Measurements from ENCODE around the gene DHRS9.
"Not testable (repeated sequence)": the region's sequence is repeated elsewhere in the genome, so short reads cannot be mapped to it uniquely, and the experiment has no call there.

DHRS9 gene

DNA sequence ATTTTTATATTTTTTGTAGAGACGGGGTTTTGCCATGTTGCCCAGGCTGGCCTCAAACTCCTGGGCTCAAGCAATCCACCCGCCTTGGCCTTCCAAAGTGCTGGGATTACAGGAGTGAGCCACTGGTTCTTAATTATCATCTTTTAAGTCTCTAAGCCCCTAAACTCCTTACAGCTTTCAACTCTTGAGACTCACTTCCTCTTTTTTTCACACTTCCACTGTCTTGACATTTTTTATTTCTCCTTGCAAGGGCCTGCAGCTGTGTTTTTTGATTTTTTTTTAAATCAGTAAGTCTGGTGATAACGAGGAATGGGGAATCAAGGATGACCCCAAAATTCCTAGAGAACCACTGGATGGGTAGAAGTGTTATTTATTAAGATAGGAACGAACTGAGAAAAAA, 29.7 kb upstream of the DHRS9 start:
- peaks cover 0 to 6% of the 10 kb centered on the region in 2 donors for H3K9me3 ChIP-seq (ENCODE audit: control insufficient read depth in 2 of 2, low read length in 2 of 2)
- no peak overlapping the region for H3K4me3 ChIP-seq (ENCODE audit: low read length in 2 of 2)
- no peak overlapping the region for H3K27ac ChIP-seq (ENCODE audit: low read length)
- H3K27me3 ChIP-seq (ENCODE audit: control insufficient read depth in 1 of 2, insufficient read depth in 2 of 2, low read length in 2 of 2) = no peaks in the 10 kb centered on the region
- no peaks in the 10 kb centered on the region for H3K36me3 ChIP-seq (ENCODE audit: control insufficient read depth in 2 of 2, insufficient read depth in 2 of 2, low read length in 2 of 2)
- no peaks in the 10 kb centered on the region for H3K4me1 ChIP-seq (ENCODE audit: control insufficient read depth, insufficient read depth, low read length)
- H3K9ac ChIP-seq (ENCODE audit: low read length in 2 of 2) = no peak overlapping the region

DNA sequence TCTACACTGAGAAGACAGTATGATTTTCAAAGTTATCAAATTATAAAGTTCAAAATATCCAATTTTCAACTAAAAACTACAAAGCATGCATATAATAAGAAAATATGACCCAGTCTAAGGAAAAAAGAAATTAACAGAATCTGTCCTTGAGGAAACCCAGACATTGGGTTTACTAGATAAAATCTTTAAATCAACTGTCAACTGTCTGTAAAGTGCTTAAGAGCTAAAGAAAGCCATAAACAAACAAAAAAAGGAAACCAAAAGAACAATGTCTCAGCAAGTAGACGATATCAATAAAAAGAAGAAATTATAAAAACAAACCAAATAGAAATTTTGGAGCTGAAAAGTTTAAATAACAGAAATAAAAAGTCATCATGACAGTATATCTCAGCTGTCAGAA, 27.8 kb upstream of the DHRS9 start:
- no peaks in the 10 kb centered on the region for H3K36me3 ChIP-seq (ENCODE audit: control insufficient read depth in 2 of 2, insufficient read depth in 2 of 2, low read length in 2 of 2)
- H3K27me3 ChIP-seq (ENCODE audit: control insufficient read depth in 1 of 2, insufficient read depth in 2 of 2, low read length in 2 of 2) = no peaks in the 10 kb centered on the region
- H3K4me3 ChIP-seq (ENCODE audit: low read length in 2 of 2) = no peak overlapping the region
- H3K27ac ChIP-seq (ENCODE audit: low read length) = no peak overlapping the region
- no peak overlapping the region for H3K9ac ChIP-seq (ENCODE audit: low read length in 2 of 2)
- H3K4me1 ChIP-seq (ENCODE audit: control insufficient read depth, insufficient read depth, low read length) = no peaks in the 10 kb centered on the region
- H3K9me3 ChIP-seq (ENCODE audit: control insufficient read depth in 2 of 2, low read length in 2 of 2) = peaks cover 0 to 10% of the 10 kb centered on the region in 2 donors

DNA sequence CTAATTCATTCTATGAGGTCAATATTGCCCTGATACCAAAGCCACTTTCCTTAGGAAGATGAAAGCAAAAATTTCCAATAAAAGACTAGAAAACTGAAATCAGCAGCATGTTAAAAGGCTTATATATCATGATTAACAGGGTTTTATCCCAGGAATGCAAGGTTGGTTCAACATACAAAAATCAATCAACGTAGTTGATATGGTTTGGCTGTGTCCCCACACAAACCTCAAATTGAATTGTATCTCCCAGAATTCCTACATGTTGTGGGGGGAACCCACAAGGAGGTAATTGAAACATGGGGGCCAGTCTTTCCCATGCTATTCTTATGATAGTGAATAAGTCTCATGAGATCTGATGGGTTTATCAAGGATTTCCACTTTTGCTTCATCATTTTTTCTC, 26.5 kb upstream of the DHRS9 start:
- H3K36me3 ChIP-seq (ENCODE audit: control insufficient read depth in 2 of 2, insufficient read depth in 2 of 2, low read length in 2 of 2) = no peaks in the 10 kb centered on the region
- H3K9me3 ChIP-seq (ENCODE audit: control insufficient read depth in 2 of 2, low read length in 2 of 2) = peaks cover 0 to 13% of the 10 kb centered on the region in 2 donors
- no peak overlapping the region for H3K9ac ChIP-seq (ENCODE audit: low read length in 2 of 2)
- no peak overlapping the region for H3K4me3 ChIP-seq (ENCODE audit: low read length in 2 of 2)
- H3K27ac ChIP-seq (ENCODE audit: low read length) = no peak overlapping the region
- H3K27me3 ChIP-seq (ENCODE audit: control insufficient read depth in 1 of 2, insufficient read depth in 2 of 2, low read length in 2 of 2) = no peaks in the 10 kb centered on the region
- no peaks in the 10 kb centered on the region for H3K4me1 ChIP-seq (ENCODE audit: control insufficient read depth, insufficient read depth, low read length)

DNA sequence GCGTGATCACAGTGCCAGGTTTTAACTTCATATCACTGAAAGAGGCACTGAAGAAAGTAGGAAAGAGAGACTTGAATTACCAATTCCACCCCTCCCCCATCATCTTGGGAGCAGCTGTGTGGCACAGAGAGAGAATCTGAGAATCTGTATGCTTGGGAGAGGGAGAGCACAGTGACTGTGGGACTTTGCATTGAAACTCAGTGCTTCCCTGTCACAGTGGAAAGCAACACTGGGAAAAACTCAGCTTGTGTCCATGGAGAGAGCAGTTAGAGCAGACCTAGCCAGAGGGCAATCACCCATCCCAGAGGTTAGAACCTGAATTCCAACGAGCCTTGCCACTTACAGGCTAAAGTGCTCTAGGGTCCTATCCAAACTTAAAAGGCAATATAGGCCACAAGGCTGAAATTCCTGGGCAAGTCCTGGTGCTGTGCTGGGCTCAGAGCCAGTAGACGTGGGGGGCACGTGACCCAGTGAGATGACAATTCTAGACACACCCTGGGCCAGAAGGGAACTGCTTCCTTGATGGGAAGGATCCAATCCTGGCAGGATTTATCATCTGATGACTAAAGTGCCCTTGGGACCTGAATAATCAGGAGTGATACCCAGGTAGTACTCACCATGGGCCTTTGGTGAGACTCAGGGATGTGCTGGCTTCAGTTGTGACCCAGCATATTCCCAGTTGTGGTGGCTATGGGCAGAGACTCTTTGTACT, 22.8 kb upstream of the DHRS9 start:
- no peaks in the 10 kb centered on the region for H3K36me3 ChIP-seq (ENCODE audit: control insufficient read depth in 2 of 2, insufficient read depth in 2 of 2, low read length in 2 of 2)

DNA sequence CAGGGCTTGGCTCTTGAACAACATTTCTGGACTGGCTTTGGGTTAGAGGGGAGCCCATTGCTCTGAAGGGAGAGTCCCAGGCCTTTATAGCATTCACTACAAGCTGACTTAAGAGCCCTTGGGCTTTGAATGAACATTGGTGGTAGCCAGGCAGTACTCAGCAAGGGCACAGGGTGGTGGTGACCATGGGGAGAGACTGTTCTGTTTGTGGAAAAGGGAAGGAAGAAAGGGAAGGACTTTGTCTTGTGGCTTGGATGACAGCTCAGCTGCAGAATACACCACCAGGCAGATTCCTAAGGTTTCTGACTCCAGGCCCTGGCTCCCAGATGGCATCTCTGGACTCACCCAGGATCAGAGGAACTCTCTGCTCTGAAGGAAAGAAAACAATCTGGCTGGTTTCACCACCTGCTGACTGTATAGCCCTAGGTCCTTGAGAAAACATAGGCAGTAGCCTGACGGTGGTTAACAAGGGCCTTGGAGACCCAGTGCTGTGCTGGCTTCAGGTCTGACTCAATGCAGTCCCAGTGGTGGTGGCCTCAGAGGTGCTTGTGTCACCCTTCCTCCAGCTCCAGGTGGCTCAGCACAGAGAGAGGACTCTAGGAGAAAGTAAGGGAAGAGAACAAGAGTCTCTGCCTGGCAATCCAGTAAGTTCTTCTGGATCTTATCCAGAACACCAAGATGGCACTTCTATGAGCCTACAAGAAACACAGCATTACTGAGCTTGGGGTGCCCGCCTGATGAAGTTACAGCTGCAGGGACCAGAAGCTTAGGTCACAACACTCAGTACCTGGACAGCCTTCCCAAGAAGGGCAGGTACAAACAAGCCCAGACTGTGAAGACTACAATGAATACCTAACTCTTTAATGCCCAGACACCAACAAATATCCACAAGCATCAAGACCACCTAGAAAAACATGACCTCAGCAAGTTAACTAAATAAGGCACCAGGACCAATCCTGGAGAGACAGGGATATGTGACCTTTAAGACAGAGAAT, 21.8 kb upstream of the DHRS9 start:
- Histone ChIP-seq H3K27ac (ENCODE audit: low read length) (no peak overlapping the region), H3K9ac (ENCODE audit: low read length in 2 of 2) (no peak overlapping the region), H3K36me3 (ENCODE audit: control insufficient read depth in 2 of 2, insufficient read depth in 2 of 2, low read length in 2 of 2) (no peaks in the 10 kb centered on the region), H3K9me3 (ENCODE audit: control insufficient read depth in 2 of 2, low read length in 2 of 2) (peaks cover 0 to 12% of the 10 kb centered on the region in 2 donors), H3K4me1 (ENCODE audit: control insufficient read depth, insufficient read depth, low read length) (no peaks in the 10 kb centered on the region), H3K4me3 (ENCODE audit: low read length in 2 of 2) (no peak overlapping the region), H3K27me3 (ENCODE audit: control insufficient read depth in 1 of 2, insufficient read depth in 2 of 2, low read length in 2 of 2) (no peaks in the 10 kb centered on the region)

More for the DNA sequence above, 22.8 kb upstream of the DHRS9 start:
- Histone ChIP-seq H3K9ac (ENCODE audit: low read length in 2 of 2) (no peak overlapping the region), H3K4me1 (ENCODE audit: control insufficient read depth, insufficient read depth, low read length) (no peaks in the 10 kb centered on the region), H3K27me3 (ENCODE audit: control insufficient read depth in 1 of 2, insufficient read depth in 2 of 2, low read length in 2 of 2) (no peaks in the 10 kb centered on the region), H3K9me3 (ENCODE audit: control insufficient read depth in 2 of 2, low read length in 2 of 2) (peaks cover 0 to 13% of the 10 kb centered on the region in 2 donors), H3K27ac (ENCODE audit: low read length) (no peak overlapping the region), H3K4me3 (ENCODE audit: low read length in 2 of 2) (no peak overlapping the region)

DNA sequence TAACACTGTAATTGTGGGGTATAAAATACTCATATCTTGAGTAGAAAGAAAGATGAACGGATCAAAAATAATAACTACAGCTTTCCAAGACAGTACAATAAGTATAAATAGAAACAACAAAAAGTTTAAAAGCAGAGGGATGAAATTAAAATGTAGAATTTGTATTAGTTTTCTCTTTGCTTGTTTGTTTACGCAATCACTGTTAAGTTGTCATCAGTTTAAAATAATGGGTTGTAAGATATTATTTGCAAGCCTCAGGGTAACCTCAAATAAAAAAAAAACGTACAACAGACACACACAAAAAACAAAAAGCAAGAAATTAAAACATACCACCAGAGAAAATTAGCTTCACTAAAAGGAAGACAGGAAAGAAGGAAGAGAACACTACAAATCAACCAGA, 20.2 kb upstream of the DHRS9 start:
- H3K27me3 ChIP-seq (ENCODE audit: control insufficient read depth in 1 of 2, insufficient read depth in 2 of 2, low read length in 2 of 2) = no peaks in the 10 kb centered on the region
- H3K4me1 ChIP-seq (ENCODE audit: control insufficient read depth, insufficient read depth, low read length) = no peaks in the 10 kb centered on the region
- no peak overlapping the region for H3K9ac ChIP-seq (ENCODE audit: low read length in 2 of 2)
- H3K36me3 ChIP-seq (ENCODE audit: control insufficient read depth in 2 of 2, insufficient read depth in 2 of 2, low read length in 2 of 2) = no peaks in the 10 kb centered on the region
- peaks cover 0 to 7% of the 10 kb centered on the region in 2 donors for H3K9me3 ChIP-seq (ENCODE audit: control insufficient read depth in 2 of 2, low read length in 2 of 2)
- no peak overlapping the region for H3K4me3 ChIP-seq (ENCODE audit: low read length in 2 of 2)
- H3K27ac ChIP-seq (ENCODE audit: low read length) = no peak overlapping the region

DNA sequence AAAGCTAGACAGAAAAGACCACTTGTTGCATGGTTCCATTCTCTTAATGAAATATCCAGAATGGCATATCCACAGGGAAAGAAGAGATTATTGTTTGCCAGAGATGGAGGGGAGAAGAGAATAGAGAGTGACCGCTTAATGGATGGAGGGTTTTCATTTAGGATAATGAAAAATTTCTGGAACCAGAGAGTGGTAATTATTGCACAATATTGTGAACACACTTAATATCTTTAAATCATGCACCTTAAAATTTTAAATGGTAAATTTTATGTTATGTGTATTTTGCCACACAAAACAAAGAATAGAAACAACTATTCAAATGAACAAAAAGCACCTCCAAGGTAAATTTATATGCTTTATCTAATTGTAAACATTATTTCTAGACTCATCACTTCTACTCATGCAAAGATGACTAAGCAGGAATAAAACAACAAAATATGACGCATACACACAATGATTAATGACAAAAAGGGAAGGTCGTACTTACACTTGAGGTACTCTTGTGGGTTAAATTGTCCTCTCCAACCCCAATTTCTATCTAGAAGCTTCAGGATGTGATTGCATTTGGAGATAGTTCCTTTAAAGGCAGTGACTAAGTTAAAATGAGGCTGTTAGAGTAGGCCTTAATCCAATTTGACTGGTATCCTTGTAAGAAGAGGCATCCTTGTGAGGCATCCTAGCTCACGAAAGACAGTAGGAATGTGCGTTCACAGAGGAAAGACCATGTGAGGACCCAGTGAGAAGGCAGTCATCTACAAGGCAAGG, 18.7 kb upstream of the DHRS9 start:
- Histone ChIP-seq H3K9me3 (ENCODE audit: control insufficient read depth in 2 of 2, low read length in 2 of 2) (peaks cover 2 to 7% of the 10 kb centered on the region in 2 donors), H3K27me3 (ENCODE audit: control insufficient read depth in 1 of 2, insufficient read depth in 2 of 2, low read length in 2 of 2) (no peaks in the 10 kb centered on the region), H3K4me3 (ENCODE audit: low read length in 2 of 2) (no peak overlapping the region), H3K4me1 (ENCODE audit: control insufficient read depth, insufficient read depth, low read length) (no peaks in the 10 kb centered on the region), H3K9ac (ENCODE audit: low read length in 2 of 2) (no peak overlapping the region), H3K27ac (ENCODE audit: low read length) (no peak overlapping the region), H3K36me3 (ENCODE audit: control insufficient read depth in 2 of 2, insufficient read depth in 2 of 2, low read length in 2 of 2) (no peaks in the 10 kb centered on the region)

DNA sequence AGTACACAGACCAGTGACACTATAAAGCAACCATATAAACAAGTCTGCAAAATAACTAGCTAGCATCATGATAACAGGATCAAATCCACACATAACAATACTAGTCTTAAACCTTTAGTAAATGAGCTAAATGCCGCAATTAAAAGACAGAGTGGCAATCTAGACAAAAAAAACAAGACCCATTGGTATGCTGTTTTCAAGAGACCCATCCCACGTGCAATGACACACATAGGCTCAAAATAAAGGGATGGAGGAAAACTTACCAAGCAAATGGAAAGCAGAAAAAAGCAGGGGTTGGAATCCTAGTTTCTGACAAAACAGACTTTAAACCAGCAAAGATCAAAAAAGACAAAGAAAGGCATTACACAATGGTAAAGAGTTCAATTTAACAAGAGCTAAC, 14.8 kb upstream of the DHRS9 start:
- H3K4me1 ChIP-seq (ENCODE audit: control insufficient read depth, insufficient read depth, low read length); H3K9ac ChIP-seq (ENCODE audit: low read length in 2 of 2); H3K27me3 ChIP-seq (ENCODE audit: control insufficient read depth in 1 of 2, insufficient read depth in 2 of 2, low read length in 2 of 2); H3K27ac ChIP-seq (ENCODE audit: low read length); H3K9me3 ChIP-seq (ENCODE audit: control insufficient read depth in 2 of 2, low read length in 2 of 2); H3K36me3 ChIP-seq (ENCODE audit: control insufficient read depth in 2 of 2, insufficient read depth in 2 of 2, low read length in 2 of 2); H3K4me3 ChIP-seq (ENCODE audit: low read length in 2 of 2): not testable (repeated sequence)

DNA sequence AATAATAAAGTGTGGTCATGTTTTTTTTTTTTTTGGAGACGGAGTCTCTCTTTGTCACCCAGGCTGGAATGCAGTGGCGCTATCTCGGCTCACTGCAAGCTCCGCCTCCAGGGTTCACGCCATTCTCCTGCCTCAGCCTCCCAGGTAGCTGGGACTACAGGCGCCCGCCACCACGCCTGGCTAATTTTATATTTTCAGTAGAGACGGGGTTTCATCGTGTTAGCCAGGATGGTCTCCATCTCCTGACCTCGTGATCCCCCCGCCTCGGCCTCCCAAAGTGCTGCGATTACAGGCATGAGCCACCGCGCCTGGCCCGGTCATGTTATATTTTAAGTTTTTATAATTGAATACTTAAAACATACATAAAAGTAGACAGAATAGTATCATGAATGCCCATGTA, 5.2 kb upstream of the DHRS9 start:
- H3K4me3 ChIP-seq (ENCODE audit: low read length in 2 of 2); H3K9ac ChIP-seq (ENCODE audit: low read length in 2 of 2); H3K4me1 ChIP-seq (ENCODE audit: control insufficient read depth, insufficient read depth, low read length); H3K9me3 ChIP-seq (ENCODE audit: control insufficient read depth in 2 of 2, low read length in 2 of 2); H3K36me3 ChIP-seq (ENCODE audit: control insufficient read depth in 2 of 2, insufficient read depth in 2 of 2, low read length in 2 of 2); H3K27me3 ChIP-seq (ENCODE audit: control insufficient read depth in 1 of 2, insufficient read depth in 2 of 2, low read length in 2 of 2); H3K27ac ChIP-seq (ENCODE audit: low read length): not testable (repeated sequence)

DNA sequence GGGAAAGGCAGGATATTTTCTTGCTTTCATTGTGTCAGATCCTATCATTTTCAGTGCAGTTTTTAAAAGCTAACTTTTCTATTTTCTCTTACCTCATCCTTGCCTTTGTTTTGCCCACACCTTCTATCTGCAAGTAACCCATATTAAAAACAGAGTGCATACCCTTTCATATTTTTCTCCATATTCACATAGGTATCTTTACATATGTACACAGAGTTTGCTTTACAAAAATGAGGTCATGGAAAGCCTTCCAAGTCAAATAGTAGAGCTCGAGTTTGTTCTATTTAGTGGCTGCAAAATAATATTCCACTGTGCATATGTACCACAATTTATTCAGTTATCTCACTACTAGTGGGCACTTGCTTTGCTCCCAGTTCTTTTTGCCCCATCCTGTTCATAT, 3.9 kb upstream of the DHRS9 start:
- Histone ChIP-seq H3K4me3 (ENCODE audit: low read length in 2 of 2) (no peak overlapping the region), H3K27me3 (ENCODE audit: control insufficient read depth in 1 of 2, insufficient read depth in 2 of 2, low read length in 2 of 2) (no peaks in the 10 kb centered on the region), H3K27ac (ENCODE audit: low read length) (no peak overlapping the region), H3K4me1 (ENCODE audit: control insufficient read depth, insufficient read depth, low read length) (no peaks in the 10 kb centered on the region), H3K36me3 (ENCODE audit: control insufficient read depth in 2 of 2, insufficient read depth in 2 of 2, low read length in 2 of 2) (no peaks in the 10 kb centered on the region), H3K9ac (ENCODE audit: low read length in 2 of 2) (no peak overlapping the region), H3K9me3 (ENCODE audit: control insufficient read depth in 2 of 2, low read length in 2 of 2) (no peaks in the 10 kb centered on the region)

All from stomach smooth muscle (tissue), 2 donors.